Hypothalamus (tissue), 51 donors: ENCODE data around the gene BNC2.
A peak's percentile ranks its signal among the peaks of the same experiment; 100 is the strongest.
"Not testable (repeated sequence)": the region's sequence is repeated elsewhere in the genome, so short reads cannot be mapped to it uniquely, and the experiment has no call there.

Experiments
- DNase-seq, 51 donors: peaks; one replicate each; lab custom pipeline; 2025; lab: John Stamatoyannopoulos, UW

The BNC2 gene

GRCh38 chr9:16563446-16563845, 307.0 kb downstream of the BNC2 start:
- DNase-seq: no peak

DNA sequence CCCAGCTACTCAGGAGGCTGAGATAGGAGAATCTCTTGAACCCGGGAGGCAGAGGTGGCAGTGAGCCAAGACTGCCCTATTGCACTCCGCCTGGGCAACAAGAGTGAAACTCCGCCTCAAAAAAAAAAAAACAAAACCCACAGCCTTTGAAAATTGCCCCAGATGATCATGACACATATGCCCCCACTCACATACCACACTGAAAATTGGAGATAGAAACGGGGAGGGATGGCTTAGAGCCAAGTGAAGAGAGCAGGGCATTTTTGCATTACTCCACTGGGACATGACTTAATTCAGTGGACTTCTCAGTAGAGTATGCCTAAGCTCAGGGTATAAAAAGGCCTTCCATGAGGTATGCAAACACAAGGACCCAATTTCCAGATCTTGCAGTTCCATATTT, 309.3 kb downstream of the BNC2 start:
- no peak for DNase-seq

- DNase-seq: no peak
These were observed 310.9 kb downstream of the BNC2 start for GRCh38 chr9:16559418-16560188.

DNA sequence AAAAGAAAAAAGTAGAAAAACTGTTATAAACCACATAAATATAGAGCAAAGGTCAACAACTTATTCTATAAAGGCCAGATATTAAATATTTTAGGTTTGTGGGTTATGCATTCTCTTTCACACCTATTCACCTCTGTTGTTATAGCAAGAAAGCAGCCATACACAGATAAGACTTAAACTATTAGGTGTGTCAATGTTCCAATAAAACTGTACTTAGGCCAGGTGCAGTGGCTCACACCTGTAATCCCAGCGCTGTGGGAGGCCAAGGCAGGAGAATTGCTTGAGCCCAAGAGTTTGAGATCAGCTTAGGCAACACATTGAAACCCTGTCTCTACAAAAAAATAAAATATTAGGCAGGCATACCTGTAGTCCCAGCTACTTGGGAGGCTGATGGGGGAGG, 314.7 kb downstream of the BNC2 start:
- no peak for DNase-seq

DNA sequence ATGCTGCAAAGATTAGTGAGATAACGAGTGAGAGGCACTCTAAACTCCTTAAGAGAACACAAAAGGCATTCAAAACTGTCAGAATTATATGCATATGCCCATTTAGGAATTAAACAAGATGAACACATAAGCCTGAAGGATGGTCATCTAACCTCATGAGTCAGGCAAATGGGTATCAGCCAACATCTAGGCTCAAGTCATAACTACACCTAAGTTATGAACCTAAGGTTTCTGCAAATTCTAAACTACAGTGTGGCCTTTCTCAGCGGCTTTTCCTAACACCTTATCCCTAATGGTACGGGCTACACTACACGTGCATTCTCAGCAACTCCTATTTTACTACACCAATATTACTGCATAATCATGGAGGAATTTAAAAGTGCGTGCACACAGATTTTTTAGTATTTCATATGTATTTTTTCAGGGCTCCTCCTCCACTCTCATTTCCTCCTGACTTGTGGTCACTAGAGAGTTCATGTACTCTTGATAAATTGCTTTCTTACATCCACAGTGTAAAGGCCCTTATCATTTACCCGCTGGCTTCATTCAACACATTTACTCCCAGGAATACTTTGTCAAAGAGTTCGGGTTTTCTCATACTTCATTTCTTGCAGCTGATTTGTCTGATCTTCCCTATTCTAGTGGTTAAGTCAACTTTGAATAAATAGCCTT, 316.5 kb downstream of the BNC2 start:
- DNase-seq: no peak

DNA sequence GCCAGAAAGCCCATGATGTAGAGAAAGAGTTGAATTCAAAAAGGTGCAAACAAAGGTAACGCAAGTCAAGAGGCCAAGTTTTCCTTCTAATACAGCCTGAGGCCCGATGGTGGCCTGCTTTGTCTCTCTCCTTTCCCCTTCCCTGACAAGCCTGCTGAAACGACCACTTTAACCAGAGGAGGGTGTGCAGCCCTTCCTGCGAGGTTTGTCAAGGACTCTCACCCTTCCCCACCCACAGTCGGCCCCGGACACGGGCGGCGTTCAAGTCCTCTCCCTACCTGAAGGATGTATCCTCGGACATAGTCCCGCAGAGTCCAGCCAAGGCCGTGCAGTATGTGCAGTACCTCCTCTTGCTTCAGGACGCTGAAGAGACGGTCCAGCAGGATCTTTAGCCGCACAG, 318.2 kb downstream of the BNC2 start:
- no peak for DNase-seq

DNA sequence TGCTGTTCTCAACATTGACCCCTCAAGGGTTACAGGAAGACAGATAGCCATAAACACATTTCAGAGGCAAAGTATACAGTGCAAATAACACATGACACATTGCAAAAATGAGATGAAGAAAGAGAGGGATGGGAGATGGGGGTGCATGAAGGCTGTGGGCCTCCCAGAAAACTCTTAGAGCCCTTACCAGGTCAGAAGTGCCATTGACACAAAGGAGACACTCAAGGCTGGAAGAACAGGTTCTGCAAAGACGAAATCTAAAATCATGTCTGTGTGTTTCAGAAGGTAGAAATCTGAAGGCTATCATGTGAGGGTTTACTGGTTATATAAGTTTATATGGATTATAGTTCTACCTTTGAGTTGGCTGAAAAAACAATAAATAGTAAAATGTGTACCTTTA, 318.8 kb downstream of the BNC2 start:
- no peak for DNase-seq

DNA sequence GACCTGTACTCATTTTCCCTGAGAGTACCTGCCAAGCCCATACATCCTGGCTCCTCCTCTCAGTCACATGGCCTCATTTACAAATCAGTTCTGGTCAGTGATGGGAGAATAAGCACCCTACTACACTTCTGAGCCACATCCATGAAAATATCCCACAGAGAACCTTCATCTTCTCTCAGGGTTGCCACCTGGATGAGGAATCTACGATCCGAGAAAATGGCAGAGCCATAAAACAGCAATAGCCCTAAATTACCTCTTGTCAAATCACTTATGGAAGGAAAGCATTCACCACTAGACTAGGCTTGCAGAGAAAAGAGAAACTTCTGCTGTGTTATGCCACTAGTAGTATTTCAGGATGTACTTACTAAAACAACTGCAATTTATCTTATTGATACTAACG, 324.8 kb downstream of the BNC2 start:
- DNase-seq: no peak

- no peak for DNase-seq
These were observed 325.6 kb downstream of the BNC2 start for GRCh38 chr9:16544842-16545241.

DNA sequence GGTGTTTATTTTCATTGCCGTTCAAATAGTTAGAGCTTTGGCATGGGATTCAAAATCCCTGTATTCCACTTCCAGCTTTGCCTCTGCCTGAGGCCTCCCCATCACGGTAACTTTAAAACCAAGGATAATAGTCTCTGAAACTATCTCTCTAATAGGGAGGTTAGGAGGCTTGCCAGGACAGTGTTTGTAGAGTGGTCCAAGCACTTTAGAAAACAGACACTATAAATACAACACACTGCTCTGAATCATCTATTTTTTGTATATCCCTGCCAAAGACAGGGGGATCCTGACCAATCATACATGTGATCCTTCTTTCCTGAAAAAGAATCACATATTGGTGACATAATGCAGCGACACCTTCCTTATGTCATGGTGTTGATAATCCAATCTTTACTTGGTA, 326.8 kb downstream of the BNC2 start:
- no peak for DNase-seq

DNA sequence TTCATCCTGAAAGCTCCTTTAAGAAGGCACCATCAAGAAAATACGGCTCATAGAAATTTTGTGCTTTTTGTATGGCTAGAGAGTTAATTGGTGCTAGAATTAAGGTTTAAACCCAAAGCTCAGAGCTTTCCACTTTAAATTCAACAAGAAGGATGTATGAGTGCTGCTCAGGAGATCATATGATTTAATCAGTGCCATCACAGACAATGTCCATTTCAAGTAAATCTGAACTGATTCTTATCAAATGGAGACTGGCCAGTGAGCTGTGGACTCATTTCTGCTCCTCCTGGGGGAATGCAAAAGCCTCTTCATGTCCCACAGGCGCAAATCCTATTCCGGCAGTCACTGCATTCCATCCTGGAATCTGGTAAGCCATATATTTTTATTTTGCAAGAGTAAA, 327.2 kb downstream of the BNC2 start:
- no peak for DNase-seq

- DNase-seq: no peak
These were observed 328.2 kb downstream of the BNC2 start for GRCh38 chr9:16542290-16542689.

- DNase-seq: peak in 1 of 51 donors; percentile 3
These were observed 329.5 kb downstream of the BNC2 start for GRCh38 chr9:16540743-16541613.

- not testable (repeated sequence) for DNase-seq
These were observed 330.8 kb downstream of the BNC2 start for GRCh38 chr9:16539626-16540025.

DNA sequence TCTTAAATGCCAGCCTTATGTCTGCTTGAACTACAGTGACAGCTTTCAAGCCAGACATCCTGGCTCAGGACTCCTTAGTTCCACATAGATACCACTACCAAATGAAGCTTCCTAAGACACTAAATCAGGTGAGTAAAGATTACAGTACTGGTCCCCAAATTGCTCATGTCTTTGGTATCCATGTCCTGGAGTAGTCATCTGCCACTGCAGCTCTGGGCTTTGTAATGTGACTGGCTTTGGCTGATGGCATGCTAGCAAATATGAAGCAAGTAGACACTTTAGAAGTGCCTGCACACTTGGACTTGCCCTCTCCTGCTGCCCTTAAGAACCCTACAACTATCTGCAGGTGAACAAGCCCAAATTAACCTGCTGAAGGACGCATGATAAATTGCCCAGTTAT, 334.9 kb downstream of the BNC2 start:
- DNase-seq: no peak

GRCh38 chr9:16532681-16533450, 337.6 kb downstream of the BNC2 start:
- DNase-seq: no peak

GRCh38 chr9:16532272-16532671, 338.2 kb downstream of the BNC2 start:
- no peak for DNase-seq

DNA sequence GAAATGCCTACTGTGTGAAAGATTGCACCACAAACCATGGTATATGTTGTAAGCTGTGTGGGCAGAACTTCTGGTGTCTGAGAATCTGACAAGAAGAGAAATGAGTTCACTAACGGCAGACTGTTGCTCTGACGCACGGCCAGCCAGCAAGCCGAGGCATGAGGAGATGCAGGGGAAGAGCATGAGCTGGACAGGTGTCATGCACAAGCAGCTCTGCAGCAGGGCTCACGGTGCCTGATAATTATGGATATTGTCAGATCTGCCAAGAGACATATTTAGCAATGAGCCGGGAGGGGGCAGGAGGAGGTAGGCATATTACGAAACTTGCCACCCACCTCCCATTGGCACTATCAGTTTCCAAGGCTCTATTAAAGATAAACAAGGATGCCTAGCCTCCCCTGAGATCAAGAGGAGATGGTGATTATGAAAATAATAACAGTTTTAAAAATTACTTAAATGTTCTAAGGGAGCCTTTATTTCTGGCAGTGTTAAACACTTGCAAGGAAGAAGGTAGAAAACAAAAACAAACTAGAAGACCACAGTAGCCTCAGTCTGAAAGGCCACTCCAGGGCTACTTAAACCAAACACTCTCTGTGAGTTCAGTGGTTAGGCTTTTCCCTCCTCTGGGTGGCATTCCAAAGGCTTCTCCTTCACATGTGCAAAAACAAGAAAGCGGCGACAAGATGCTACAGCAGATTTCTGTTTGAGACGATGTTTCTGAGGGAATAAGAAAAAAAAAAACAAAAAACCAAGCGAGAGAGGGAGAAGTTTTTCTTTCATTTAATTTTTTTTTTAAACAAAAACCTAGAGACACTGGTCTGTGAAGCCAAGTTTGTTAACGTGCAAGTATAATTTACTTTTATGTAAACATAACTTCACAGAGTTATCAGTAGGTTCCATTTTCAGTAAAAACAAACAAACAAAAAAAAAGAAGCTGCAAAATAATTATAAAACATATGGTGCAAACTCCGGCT, 339.5 kb downstream of the BNC2 start:
- DNase-seq: peak in 1 of 51 donors; percentile 16

- no peak for DNase-seq
These were observed 342.9 kb downstream of the BNC2 start for GRCh38 chr9:16527573-16527972.
